ENCODE data around the gene RPRML.

The RPRML gene

DNA sequence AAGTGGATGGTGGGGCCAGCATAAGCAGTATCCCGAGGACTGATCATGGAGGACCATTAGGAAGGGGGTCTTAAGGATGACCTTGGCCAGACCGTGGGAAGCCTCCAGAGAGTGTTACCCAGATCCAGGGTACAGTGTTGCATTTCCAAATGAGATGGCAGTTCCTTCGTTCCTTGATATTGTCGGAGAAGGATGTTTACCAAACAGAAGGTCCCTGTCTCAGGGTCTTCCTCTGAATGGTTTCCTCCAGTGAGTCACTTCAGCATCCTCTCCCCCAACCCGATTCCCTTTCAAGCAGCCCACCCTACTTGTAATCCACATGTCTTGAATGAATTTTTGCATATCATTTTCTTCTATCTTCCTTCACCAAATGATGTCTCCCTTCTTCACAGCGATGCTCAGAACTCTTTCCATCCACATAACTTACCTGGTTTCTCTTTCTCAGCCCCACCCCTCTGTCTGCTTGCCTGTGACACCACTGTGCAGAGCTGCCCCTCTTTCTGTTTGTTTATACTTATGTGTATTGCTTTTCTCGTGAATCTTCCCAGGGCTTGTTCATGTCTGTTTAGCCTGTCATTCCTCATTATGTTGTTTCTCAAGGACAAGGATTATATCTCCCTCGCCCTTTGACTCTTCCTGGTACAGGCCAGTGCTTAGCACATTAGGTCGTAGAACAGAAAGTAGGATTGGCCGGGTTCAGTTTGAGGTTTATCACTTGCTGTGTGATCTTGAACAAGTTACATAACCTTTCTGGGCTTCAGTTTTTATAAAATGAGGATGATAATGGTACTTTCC, 50.4 kb downstream of the RPRML start:
- TF ChIP-seq EZH2 (optimal IDR thresholded peaks at IDR 0.05; ENCODE audit: low read depth, low read length) (no peak), EZH2phosphoT487 (IDR thresholded peaks at IDR 0.05; ENCODE audit: low read length) (no peak)
- TF ChIP-seq, protein P1, sequence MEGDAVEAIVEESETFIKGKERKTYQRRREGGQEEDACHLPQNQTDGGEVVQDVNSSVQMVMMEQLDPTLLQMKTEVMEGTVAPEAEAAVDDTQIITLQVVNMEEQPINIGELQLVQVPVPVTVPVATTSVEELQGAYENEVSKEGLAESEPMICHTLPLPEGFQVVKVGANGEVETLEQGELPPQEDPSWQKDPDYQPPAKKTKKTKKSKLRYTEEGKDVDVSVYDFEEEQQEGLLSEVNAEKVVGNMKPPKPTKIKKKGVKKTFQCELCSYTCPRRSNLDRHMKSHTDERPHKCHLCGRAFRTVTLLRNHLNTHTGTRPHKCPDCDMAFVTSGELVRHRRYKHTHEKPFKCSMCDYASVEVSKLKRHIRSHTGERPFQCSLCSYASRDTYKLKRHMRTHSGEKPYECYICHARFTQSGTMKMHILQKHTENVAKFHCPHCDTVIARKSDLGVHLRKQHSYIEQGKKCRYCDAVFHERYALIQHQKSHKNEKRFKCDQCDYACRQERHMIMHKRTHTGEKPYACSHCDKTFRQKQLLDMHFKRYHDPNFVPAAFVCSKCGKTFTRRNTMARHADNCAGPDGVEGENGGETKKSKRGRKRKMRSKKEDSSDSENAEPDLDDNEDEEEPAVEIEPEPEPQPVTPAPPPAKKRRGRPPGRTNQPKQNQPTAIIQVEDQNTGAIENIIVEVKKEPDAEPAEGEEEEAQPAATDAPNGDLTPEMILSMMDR (IDR thresholded peaks at IDR 0.05; ENCODE audit: low read length): no peak
- no peak overlapping the region for H3K4me2 ChIP-seq (ENCODE audit: low read depth, low read length)
- H3K4me3 ChIP-seq (ENCODE audit: low read length): no peak overlapping the region
- peaks cover 12% of the 10 kb centered on the region; the same call in 1 of the 2 replicates for H3F3A ChIP-seq (ENCODE audit: insufficient read depth, low read length)
- H3K4me1 ChIP-seq (ENCODE audit: low read length): peaks cover 22% of the 10 kb centered on the region; the same call in 1 of the 2 replicates
- H3K27ac ChIP-seq (ENCODE audit: low read length): no peak overlapping the region
- H3K79me2 ChIP-seq (ENCODE audit: low read length): peaks cover 65% of the 10 kb centered on the region
- DNase-seq: no peak
- no peaks in the 10 kb centered on the region for H3K9me3 ChIP-seq (replicated peaks; ENCODE audit: insufficient read depth, low read length)
- no peaks in the 10 kb centered on the region for H3K27me3 ChIP-seq (replicated peaks; ENCODE audit: insufficient read depth, low read length)
- H3K9ac ChIP-seq (ENCODE audit: low read length): no peak overlapping the region
- H4K20me1 ChIP-seq (ENCODE audit: insufficient read depth, low read length): peaks cover 8% of the 10 kb centered on the region; the same call in 1 of the 2 replicates
- H3K36me3 ChIP-seq (replicated peaks; ENCODE audit: insufficient read depth, low read length): peaks cover 2% of the 10 kb centered on the region; the same call in 1 of the 2 replicates
- H2AFZ ChIP-seq (ENCODE audit: low read length): no peak overlapping the region
- H3K9me2 ChIP-seq (replicated peaks; ENCODE audit: insufficient read depth, low read length): no peaks in the 10 kb centered on the region
